NCI-H526 (cell line): ENCODE measurements around the gene ALPI.
"Not testable (repeated sequence)": the region's sequence is repeated elsewhere in the genome, so short reads cannot be mapped to it uniquely, and the experiment has no call there.

Experiments
- DNase-seq, 2 experiments: peaks; one replicate each; lab custom pipeline; 2025; lab: John Stamatoyannopoulos, UW

The ALPI gene

DNA sequence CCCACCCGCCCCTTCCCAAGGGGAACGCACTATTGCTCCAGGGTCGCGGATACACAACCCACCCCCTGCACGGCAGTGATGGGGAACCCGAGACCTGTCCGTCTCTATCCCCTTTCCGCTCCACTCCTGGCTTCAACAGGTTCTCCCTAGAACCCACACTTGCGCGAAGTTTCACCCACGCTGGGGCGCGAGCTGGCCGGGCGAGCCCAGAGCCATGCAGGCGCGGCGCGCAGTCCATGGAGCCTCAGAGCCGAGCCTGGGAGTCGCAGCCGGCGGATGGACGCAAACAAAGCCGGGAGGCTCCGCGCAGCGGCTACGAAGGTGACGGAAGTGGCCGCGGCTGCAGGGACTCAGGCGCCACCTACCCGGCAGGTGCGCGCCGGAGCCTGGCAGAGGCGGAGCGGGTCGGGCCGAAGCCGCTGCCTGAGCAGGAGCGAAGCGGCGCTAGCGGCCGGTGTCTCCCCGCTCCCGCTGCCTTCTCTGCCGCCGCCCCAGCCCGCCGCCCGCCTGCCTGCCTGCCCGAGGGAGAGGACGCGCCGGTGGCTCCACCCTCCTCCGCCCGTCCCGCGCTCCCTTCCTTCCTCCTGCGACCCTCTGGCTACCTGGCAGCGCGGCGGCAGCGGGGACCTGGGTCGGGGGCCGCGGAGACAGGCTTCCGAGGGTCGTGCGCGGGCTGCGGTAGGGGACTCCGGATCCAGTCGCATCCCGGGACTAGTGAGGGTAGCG lies 35.3 kb upstream of the ALPI start:
- DNase-seq = peak; percentile 26 to 89

DNA sequence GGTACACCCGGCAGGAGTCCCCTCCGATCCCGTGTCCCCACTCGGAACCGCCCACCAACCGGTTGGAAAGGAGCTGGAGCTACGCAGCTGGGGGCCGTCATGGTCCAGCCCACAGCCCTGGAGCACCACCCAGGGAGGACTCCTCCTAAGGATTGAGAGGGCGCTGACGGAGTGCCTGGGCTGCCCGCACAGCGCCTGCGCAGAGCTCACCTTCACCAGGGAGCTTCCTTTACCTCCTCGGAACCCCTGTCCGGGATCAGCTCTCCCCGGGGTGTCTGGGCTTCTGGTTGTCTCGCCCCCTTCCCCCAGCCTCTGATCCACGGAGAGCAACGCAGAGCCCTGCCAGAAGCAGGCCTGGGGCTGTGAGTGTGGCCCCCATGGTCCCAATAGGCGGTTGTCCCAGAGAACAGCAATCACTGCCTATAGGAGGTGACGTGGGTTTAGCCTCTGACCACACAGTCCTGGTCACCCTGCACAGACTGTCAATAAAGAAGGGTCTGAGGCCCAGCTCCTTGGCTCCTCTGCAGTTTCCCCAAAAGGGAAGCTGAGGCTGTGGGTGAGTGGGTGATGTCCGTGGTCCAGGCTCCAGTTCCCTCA lies 34.7 kb upstream of the ALPI start:
- peak in 1 of 2 experiments; percentile 44 for DNase-seq

- DNase-seq = no peak
Measured at GRCh38 chr2:232422051-232422450, 33.9 kb upstream of the ALPI start.

GRCh38 chr2:232422996-232423395 lies 33.0 kb upstream of the ALPI start:
- DNase-seq = not testable (repeated sequence)

GRCh38 chr2:232423407-232423806 lies 32.5 kb upstream of the ALPI start:
- not testable (repeated sequence) for DNase-seq

- DNase-seq = no peak
Measured at GRCh38 chr2:232431705-232432590, 24.0 kb upstream of the ALPI start.

- no peak for DNase-seq
Measured at GRCh38 chr2:232432598-232433184, 23.3 kb upstream of the ALPI start.

GRCh38 chr2:232433622-232434021 lies 22.3 kb upstream of the ALPI start:
- not testable (repeated sequence) for DNase-seq

DNA sequence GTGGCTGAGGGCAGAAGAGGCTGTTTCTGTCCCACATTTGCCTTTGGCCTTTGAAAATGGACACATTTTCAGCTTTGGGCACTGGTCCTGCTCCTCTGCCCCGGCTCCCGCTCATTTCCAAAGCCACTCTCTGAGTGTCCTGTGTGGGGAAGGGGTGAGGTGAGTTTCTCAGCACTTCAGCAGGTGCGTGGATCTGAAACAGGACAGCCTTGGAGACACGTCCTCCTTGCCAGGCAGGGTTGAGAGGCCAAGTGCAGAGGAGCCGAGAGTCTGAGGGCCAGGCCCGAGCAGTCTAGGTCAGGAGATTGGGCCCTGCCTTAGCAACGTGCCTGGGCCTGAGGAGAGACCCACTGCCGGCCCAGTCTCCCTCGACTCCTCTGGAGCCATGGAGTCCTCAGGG lies 21.9 kb upstream of the ALPI start:
- DNase-seq = no peak

- no peak for DNase-seq
Measured at GRCh38 chr2:232434563-232435374, 21.2 kb upstream of the ALPI start.

GRCh38 chr2:232435375-232435648 lies 20.6 kb upstream of the ALPI start:
- no peak for DNase-seq

- DNase-seq = no peak
Measured at GRCh38 chr2:232435805-232436204, 20.1 kb upstream of the ALPI start.

DNA sequence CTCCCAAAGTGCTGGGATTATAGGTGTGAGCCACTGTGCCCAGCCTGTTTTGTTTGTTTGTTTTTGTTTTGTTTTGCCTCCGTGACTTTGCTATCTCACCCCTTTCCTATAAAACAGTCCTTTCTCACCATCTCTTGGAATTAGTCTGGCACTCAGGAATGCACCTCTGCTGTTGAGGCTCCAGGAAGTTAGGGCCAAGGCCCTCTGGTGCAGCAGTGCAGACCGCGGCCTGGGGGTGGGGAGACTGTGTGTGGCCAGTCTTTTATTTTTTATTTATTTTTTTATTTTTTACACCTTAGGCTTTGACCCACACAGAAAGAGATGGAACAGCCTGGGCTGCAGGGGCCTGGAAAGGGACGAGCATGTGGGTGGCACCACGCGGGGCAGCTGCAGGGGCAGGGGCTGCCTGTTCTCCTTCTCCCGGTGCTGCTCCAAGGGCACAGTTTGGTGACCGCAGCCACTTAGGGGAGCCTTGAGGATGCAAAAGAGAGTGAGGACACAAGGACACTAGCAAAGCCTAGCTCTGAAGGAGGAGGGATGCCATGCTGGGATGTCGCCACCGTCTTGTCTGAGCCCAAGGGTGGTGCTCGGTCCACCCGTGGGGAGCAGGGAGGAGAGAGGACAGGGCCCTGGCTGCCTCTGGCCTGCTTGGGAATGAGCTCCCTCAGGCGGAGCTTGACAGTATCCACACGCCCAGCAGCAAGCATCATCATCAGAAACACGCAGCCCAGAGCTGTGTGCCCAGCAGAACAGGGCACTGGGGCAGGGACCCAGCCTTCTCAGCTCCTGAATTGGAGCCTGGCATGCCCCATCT lies 19.4 kb upstream of the ALPI start:
- DNase-seq = no peak

GRCh38 chr2:232437195-232437571 lies 18.8 kb upstream of the ALPI start:
- DNase-seq = no peak

GRCh38 chr2:232438091-232438490 lies 17.9 kb upstream of the ALPI start:
- no peak for DNase-seq

- peak in 1 of 2 experiments; percentile 35 for DNase-seq
Measured at GRCh38 chr2:232438951-232439757, 16.8 kb upstream of the ALPI start.

- no peak for DNase-seq
Measured at GRCh38 chr2:232439758-232440135, 16.2 kb upstream of the ALPI start.

- peak; percentile 40 to 83 for DNase-seq
Measured at GRCh38 chr2:232440220-232441018, 15.5 kb upstream of the ALPI start.

DNA sequence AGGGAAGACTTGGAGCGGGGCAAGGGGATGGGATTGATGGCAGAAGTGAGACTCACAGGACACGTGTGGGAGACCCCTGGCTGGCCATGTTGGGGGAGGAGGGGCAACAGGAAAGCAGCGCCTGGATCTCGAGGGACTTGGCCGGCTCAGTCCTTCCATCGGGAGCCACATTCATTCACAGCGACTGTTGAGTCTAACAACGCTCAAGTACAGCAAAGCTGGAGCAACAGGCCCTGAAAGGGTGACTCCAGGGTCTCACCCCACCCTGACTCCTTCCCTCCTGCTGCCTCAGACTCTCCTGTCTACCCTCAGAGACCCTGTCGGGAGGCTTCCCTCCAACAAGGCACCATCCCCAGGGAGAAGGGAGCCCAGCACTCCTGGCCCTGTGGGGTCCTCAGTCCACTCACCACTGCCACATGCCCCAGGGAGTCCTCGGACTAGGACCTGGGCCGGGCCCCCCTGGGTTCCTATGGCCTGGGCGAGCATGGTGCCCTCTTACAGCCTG lies 14.8 kb upstream of the ALPI start:
- no peak for DNase-seq
